Erythroblast (primary cell): ENCODE results near the gene ANAPC5.

Source experiments
- GATA1 ChIP-seq: IDR thresholded peaks from 2 replicates; pipeline ENCODE4 v1.6.1; 2011; ENCODE audit warnings: low read depth, mild to moderate bottlenecking, control low read depth, low read length, moderate library complexity
- POLR2A ChIP-seq: IDR thresholded peaks from 2 replicates; pipeline ENCODE4 v1.6.1; 2011; ENCODE audit warnings: mild to moderate bottlenecking, low read length

DNA sequence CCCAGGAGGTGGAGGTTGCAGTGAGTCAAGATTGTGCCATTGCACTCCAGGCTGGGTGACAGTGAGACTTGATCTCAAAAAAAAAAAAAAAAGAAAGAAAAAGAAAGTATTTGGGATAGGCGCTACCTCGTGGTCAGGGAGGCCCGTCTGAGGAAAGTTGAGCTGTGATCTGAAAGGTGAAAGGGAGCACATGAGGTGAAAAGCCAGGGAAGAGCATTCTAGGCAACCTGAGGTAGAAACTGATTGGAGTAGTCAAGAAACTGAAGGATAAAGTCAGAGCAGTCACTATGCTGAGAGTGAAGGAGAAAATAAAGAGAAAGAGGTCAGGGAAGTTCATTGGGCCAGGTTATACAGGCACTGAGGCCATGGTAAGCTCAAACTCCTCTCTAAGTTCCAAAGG lies 7.7 kb downstream of the ANAPC5 start:
- no peak for TF ChIP-seq POLR2A
- TF ChIP-seq GATA1 = no peak
